IMR-90 (cell line): Measurements from ENCODE around the gene HDAC10. TPM values are rescaled to one million over a fixed set of nuclear protein-coding genes. Genes with fewer than 3 reads are reported as not detected.

Experiments
- ATAC-seq: fragments of 200-7000 bp; cut with Tn5 transposase; 2 replicates; pipeline ENCODE4 v1.9.1; 2020; ENCODE audit warnings: low read depth, mild to moderate bottlenecking, moderate library complexity
- BruUV-seq: library from RNA; stranded (reverse); fragments of 400-500 nt; replicated peaks from 2 replicates; lab custom pipeline; 2021; lab: Mats Ljungman, UMichigan
- CTCF ChIA-PET: fragments of 300-600 bp; formaldehyde crosslinking; extraction: SDS; loops from one replicate; lab custom pipeline; 2021; ENCODE audit warnings: antibody characterized with exemption; lab: Yijun Ruan, JAX
- POLR2A ChIA-PET: fragments of 300-600 bp; sonication (Branson Sonifier 250); formaldehyde crosslinking; loops from one replicate; lab custom pipeline; 2022; ENCODE audit warnings: antibody characterized with exemption; ENCODE audit not compliant: unreplicated experiment; lab: Charles Lee
- DNase-seq: peaks from one replicate; pipeline ENCODE4 v3.0.0; 2013
- H2AFZ ChIP-seq: replicated peaks from 2 replicates; pipeline ENCODE3; 2013; ENCODE audit warnings: low read length, mild to moderate bottlenecking; ENCODE audit not compliant: poor library complexity
- H2AK5ac ChIP-seq: 2 replicates; pipeline ENCODE4 v1.6.1; 2013; ENCODE audit warnings: low read depth, low read length, inconsistent platforms
- H2AK9ac ChIP-seq: replicated peaks from 2 replicates; pipeline ENCODE3; 2013; ENCODE audit warnings: mild to moderate bottlenecking, low read depth, low read length, moderate library complexity; ENCODE audit not compliant: poor library complexity
- H2BK120ac ChIP-seq: 2 replicates; pipeline ENCODE4 v1.6.1; 2013; ENCODE audit warnings: low read depth, low read length, inconsistent platforms
- H2BK15ac ChIP-seq: 3 replicates; pipeline ENCODE4 v1.6.1; 2013; ENCODE audit warnings: low read depth, low read length, inconsistent platforms
- H2BK20ac ChIP-seq: 2 replicates; pipeline ENCODE4 v1.6.1; 2013; ENCODE audit warnings: low read depth, mild to moderate bottlenecking, inconsistent platforms, low read length, moderate library complexity
- H2BK5ac ChIP-seq: 2 replicates; pipeline ENCODE4 v1.6.1; 2013; ENCODE audit warnings: mild to moderate bottlenecking, low read depth, low read length, inconsistent platforms; ENCODE audit not compliant: poor library complexity, severe bottlenecking
- H3K14ac ChIP-seq: replicated peaks from 2 replicates; pipeline ENCODE4 v1.6.1; 2013; ENCODE audit warnings: low read depth, low read length, inconsistent platforms
- H3K18ac ChIP-seq: 2 replicates; pipeline ENCODE4 v1.6.1; 2013; ENCODE audit warnings: low read depth, low read length, control low read depth
- H3K23ac ChIP-seq: 2 replicates; pipeline ENCODE4 v1.6.1; 2013; ENCODE audit warnings: low read depth, low read length, inconsistent platforms
- H3K27ac ChIP-seq: 2 replicates; pipeline ENCODE4 v1.5.1; 2013; ENCODE audit warnings: mild to moderate bottlenecking, control low read depth, low read length; ENCODE audit not compliant: insufficient read depth
- H3K27me3 ChIP-seq: 2 replicates; pipeline ENCODE4 v1.6.1; 2013; ENCODE audit warnings: low read length; ENCODE audit not compliant: control insufficient read depth, insufficient read depth
- H3K36me3 ChIP-seq: 2 replicates; pipeline ENCODE4 v1.6.1; 2013; ENCODE audit warnings: low read length, mixed read lengths; ENCODE audit not compliant: control insufficient read depth, insufficient read depth
- H3K4ac ChIP-seq: 2 replicates; pipeline ENCODE4 v1.6.1; 2013; ENCODE audit warnings: low read depth, low read length, inconsistent platforms
- H3K4me1 ChIP-seq: 2 replicates; pipeline ENCODE4 v1.6.1; 2013; ENCODE audit warnings: low read length, mixed read lengths; ENCODE audit not compliant: control insufficient read depth, insufficient read depth
- H3K4me2 ChIP-seq: 2 replicates; pipeline ENCODE4 v1.6.1; 2013; ENCODE audit warnings: low read depth, mild to moderate bottlenecking, control low read depth, low read length, moderate library complexity
- H3K4me3 ChIP-seq: 2 replicates; pipeline ENCODE4 v1.5.1; 2013; ENCODE audit warnings: low read depth, mild to moderate bottlenecking, control low read depth, low read length, moderate library complexity; ENCODE audit not compliant: insufficient read depth
- H3K56ac ChIP-seq: 2 replicates; pipeline ENCODE4 v1.6.1; 2013; ENCODE audit warnings: low read length, inconsistent platforms; ENCODE audit not compliant: insufficient read depth; ENCODE audit errors: extremely low read depth
- H3K79me1 ChIP-seq, 2 experiments: 2 replicates each; pipeline ENCODE4 v1.6.1; 2013; ENCODE audit warnings: low read length in 2 of 2, inconsistent platforms in 1 of 2, low read depth in 1 of 2
- H3K9ac ChIP-seq: 2 replicates; pipeline ENCODE4 v1.6.1; 2013; ENCODE audit warnings: low read depth, low read length, control low read depth
- H3K9me1 ChIP-seq: 2 replicates; pipeline ENCODE4 v1.6.1; 2013; ENCODE audit warnings: low read length, inconsistent platforms; ENCODE audit not compliant: insufficient read depth
- H3K9me3 ChIP-seq: 2 replicates; pipeline ENCODE4 v1.6.1; 2013; ENCODE audit warnings: low read length; ENCODE audit not compliant: control insufficient read depth, insufficient read depth
- H4K20me1 ChIP-seq: 2 replicates; pipeline ENCODE4 v1.6.1; 2013; ENCODE audit warnings: low read length, inconsistent platforms; ENCODE audit not compliant: insufficient read depth
- H4K5ac ChIP-seq: 2 replicates; pipeline ENCODE4 v1.6.1; 2013; ENCODE audit warnings: mild to moderate bottlenecking, low read depth, low read length, control low read depth
- H4K8ac ChIP-seq, 2 experiments: 2 replicates each; pipeline ENCODE4 v1.6.1; 2013; ENCODE audit warnings: low read depth in 2 of 2, low read length in 2 of 2, control low read depth in 1 of 2, inconsistent platforms in 1 of 2
- H4K91ac ChIP-seq: 2 replicates; pipeline ENCODE4 v1.6.1; 2013; ENCODE audit warnings: low read depth, low read length, inconsistent platforms; ENCODE audit not compliant: insufficient read depth
- BHLHE40 ChIP-seq: fragments of 150-350 bp; IDR thresholded peaks from 2 replicates; pipeline ENCODE4 v1.6.1; 2016; ENCODE audit warnings: mild to moderate bottlenecking, low read depth, low read length
- CEBPB ChIP-seq: IDR thresholded peaks from 2 replicates; pipeline ENCODE4 v1.6.1; 2012; ENCODE audit warnings: low read depth, low read length, improper control_type of control experiment
- CHD1 ChIP-seq: IDR thresholded peaks from 2 replicates; pipeline ENCODE4 v1.6.1; 2012; ENCODE audit warnings: low read depth, low read length, improper control_type of control experiment
- FOS ChIP-seq: fragments of 150-350 bp; IDR thresholded peaks from 2 replicates; pipeline ENCODE4 v1.6.1; 2016; ENCODE audit warnings: low read depth, low read length
- MAFK ChIP-seq: IDR thresholded peaks from 2 replicates; pipeline ENCODE4 v1.6.1; 2012; ENCODE audit warnings: low read depth, low read length, improper control_type of control experiment
- MAZ ChIP-seq: IDR thresholded peaks from 2 replicates; pipeline ENCODE4 v1.6.1; 2012; ENCODE audit warnings: low read depth, mild to moderate bottlenecking, low read length, improper control_type of control experiment, moderate library complexity, borderline replicate concordance
- MXI1 ChIP-seq: IDR thresholded peaks from 2 replicates; pipeline ENCODE4 v1.6.1; 2012; ENCODE audit warnings: low read depth, mild to moderate bottlenecking, low read length, moderate library complexity, borderline replicate concordance
- NFE2L2 ChIP-seq: fragments of 150-350 bp; IDR thresholded peaks from 2 replicates; pipeline ENCODE4 v1.6.1; 2016; ENCODE audit warnings: low read depth, mild to moderate bottlenecking, low read length
- POLR2A ChIP-seq: IDR thresholded peaks from 2 replicates; pipeline ENCODE4 v1.6.1; 2012; ENCODE audit warnings: mild to moderate bottlenecking, low read depth, low read length
- RAD21 ChIP-seq: IDR thresholded peaks from 2 replicates; pipeline ENCODE4 v1.6.1; 2012; ENCODE audit warnings: low read length, improper control_type of control experiment
- RCOR1 ChIP-seq: IDR thresholded peaks from 2 replicates; pipeline ENCODE4 v1.6.1; 2012; ENCODE audit warnings: mild to moderate bottlenecking, low read length, improper control_type of control experiment; ENCODE audit not compliant: insufficient replicate concordance
- RFX5 ChIP-seq: IDR thresholded peaks from 2 replicates; pipeline ENCODE4 v1.8.0; 2012; ENCODE audit warnings: low read depth, mild to moderate bottlenecking, low read length, moderate library complexity
- SMC3 ChIP-seq: fragments of 150-350 bp; IDR thresholded peaks from 2 replicates; pipeline ENCODE4 v1.6.1; 2016; ENCODE audit warnings: low read depth, mild to moderate bottlenecking, antibody characterized with exemption, low read length, moderate library complexity
- WGBS, 2 experiments: methylation state at CpG; one replicate each; pipeline versions ENCODE4 v1.1.5 to v1.1.7; 2013; ENCODE audit warnings: missing lambda C conversion rate in 2 of 2; ENCODE audit not compliant: insufficient read length in 1 of 2; ENCODE audit errors: extremely low coverage in 2 of 2; 5-methylcytosine and 5-hydroxymethylcytosine counted together
- dilution Hi-C: fragments of 300-500 bp; cut with HindIII; formaldehyde crosslinking; loops from one replicate; pipeline ENCODE4 v1.14.3; 2018; ENCODE audit warnings: low sequenced_read_pairs; ENCODE audit not compliant: unreplicated experiment
- in situ Hi-C: fragments of 300-500 bp; cut with MboI; formaldehyde crosslinking; loops from 3 replicates; pipeline ENCODE4 v1.14.3; 2019; ENCODE audit warnings: low sequenced_read_pairs, inconsistent platforms, mixed read lengths
- intact Hi-C: fragments of 100-400 bp; cut with micrococcal nuclease; formaldehyde crosslinking; loops from 2 replicates; pipeline ENCODE4 v1.10.0; 2022
- polyA plus RNA-seq, 3 experiments: library from polyadenylated mRNA; depleted of rRNA; stranded (reverse); fragments of >200 nt; gene quantifications; 2 replicates each; pipeline ENCODE4 v1.2.3, GENCODE V29; 2012; ENCODE audit warnings: low replicate concordance in 1 of 3
- total RNA-seq: library from RNA; depleted of rRNA; stranded (reverse); fragments of >200 nt; gene quantifications from 2 replicates; pipeline ENCODE4 v1.2.3, GENCODE V29; 2012
- TF ChIP-seq, protein P1 (sequence below): fragments of 150-350 bp; IDR thresholded peaks from 2 replicates; pipeline ENCODE4 v1.6.1; 2017; ENCODE audit warnings: mild to moderate bottlenecking, antibody characterized with exemption, low read length, low read depth
- TF ChIP-seq, protein P2 (sequence below): conservative IDR thresholded peaks from 2 replicates; pipeline ENCODE4 v1.5.1; 2012; ENCODE audit warnings: mild to moderate bottlenecking, low read depth, low read length, improper control_type of control experiment
- TF ChIP-seq, protein P3 (sequence below): fragments of 150-350 bp; IDR thresholded peaks from 2 replicates; pipeline ENCODE4 v1.6.1; 2016; ENCODE audit warnings: low read depth, mild to moderate bottlenecking, low read length, moderate library complexity, borderline replicate concordance

HDAC10 gene
- total and polyA plus RNA-seq, 2 of the 4 experiments (the other 2 are of a cell fraction) = 3.9 to 35.7 TPM

DNA sequence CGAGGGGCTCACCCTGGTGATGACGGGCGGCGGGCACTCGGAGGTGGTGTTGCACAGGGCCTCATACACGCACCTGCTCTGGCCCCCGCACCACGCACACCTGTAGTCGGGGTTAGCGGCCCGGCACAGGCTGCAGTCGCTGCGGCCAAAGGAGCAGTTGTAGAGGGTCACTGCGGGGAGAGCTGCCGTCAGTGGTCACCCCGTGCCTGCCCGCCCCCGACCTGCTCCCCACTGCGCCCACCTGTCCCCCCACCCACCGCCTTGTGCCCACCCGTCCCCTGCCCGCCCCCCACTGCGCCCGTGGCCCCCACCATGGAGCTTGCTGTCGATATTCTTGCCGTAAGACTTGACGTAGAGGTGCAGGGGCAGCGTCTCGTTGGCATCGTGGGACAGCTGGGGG, 32.8 kb upstream of the HDAC10 start:
- dilution Hi-C loops = no loop called here
- CTCF ChIA-PET = no interaction called here

More for the DNA sequence above, 32.8 kb upstream of the HDAC10 start:
- no TSS peak for BruUV-seq
- no peak overlapping the region for H3K4me3 ChIP-seq
- no peak overlapping the region for H3K56ac ChIP-seq
- ATAC-seq (no peak), DNase-seq (no peak)
- no peak overlapping the region for H2BK15ac ChIP-seq
- H3K18ac ChIP-seq = no peak overlapping the region
- no peak overlapping the region for H2BK120ac ChIP-seq
- H4K8ac ChIP-seq = no peak overlapping the region
- no peak overlapping the region for H2AFZ ChIP-seq
- POLR2A ChIA-PET = no interaction called here
- no peak overlapping the region for H4K5ac ChIP-seq
- H2AK9ac ChIP-seq = no peak overlapping the region
- no peak overlapping the region for H2AK5ac ChIP-seq
- H3K27ac ChIP-seq = no peak overlapping the region
- peaks cover 89% of the 10 kb centered on the region for H3K36me3 ChIP-seq
- no peak overlapping the region for H3K9ac ChIP-seq
- TF ChIP-seq BHLHE40 = no peak
- no peak for TF ChIP-seq MXI1
- no peak for TF ChIP-seq FOS
- TF ChIP-seq SMC3 = no peak
- no peak for TF ChIP-seq RFX5
- no peak for TF ChIP-seq MAZ
- no peak for TF ChIP-seq NFE2L2
- TF ChIP-seq, protein P1, sequence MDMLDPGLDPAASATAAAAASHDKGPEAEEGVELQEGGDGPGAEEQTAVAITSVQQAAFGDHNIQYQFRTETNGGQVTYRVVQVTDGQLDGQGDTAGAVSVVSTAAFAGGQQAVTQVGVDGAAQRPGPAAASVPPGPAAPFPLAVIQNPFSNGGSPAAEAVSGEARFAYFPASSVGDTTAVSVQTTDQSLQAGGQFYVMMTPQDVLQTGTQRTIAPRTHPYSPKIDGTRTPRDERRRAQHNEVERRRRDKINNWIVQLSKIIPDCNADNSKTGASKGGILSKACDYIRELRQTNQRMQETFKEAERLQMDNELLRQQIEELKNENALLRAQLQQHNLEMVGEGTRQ = no peak
- TF ChIP-seq, protein P2, sequence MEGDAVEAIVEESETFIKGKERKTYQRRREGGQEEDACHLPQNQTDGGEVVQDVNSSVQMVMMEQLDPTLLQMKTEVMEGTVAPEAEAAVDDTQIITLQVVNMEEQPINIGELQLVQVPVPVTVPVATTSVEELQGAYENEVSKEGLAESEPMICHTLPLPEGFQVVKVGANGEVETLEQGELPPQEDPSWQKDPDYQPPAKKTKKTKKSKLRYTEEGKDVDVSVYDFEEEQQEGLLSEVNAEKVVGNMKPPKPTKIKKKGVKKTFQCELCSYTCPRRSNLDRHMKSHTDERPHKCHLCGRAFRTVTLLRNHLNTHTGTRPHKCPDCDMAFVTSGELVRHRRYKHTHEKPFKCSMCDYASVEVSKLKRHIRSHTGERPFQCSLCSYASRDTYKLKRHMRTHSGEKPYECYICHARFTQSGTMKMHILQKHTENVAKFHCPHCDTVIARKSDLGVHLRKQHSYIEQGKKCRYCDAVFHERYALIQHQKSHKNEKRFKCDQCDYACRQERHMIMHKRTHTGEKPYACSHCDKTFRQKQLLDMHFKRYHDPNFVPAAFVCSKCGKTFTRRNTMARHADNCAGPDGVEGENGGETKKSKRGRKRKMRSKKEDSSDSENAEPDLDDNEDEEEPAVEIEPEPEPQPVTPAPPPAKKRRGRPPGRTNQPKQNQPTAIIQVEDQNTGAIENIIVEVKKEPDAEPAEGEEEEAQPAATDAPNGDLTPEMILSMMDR = no peak
- TF ChIP-seq, protein P3, sequence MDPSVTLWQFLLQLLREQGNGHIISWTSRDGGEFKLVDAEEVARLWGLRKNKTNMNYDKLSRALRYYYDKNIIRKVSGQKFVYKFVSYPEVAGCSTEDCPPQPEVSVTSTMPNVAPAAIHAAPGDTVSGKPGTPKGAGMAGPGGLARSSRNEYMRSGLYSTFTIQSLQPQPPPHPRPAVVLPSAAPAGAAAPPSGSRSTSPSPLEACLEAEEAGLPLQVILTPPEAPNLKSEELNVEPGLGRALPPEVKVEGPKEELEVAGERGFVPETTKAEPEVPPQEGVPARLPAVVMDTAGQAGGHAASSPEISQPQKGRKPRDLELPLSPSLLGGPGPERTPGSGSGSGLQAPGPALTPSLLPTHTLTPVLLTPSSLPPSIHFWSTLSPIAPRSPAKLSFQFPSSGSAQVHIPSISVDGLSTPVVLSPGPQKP = no peak
- no peak for TF ChIP-seq MAFK
- no peak for TF ChIP-seq RAD21
- TF ChIP-seq POLR2A = no peak
- TF ChIP-seq CEBPB = no peak
- no peak for TF ChIP-seq RCOR1
- TF ChIP-seq CHD1 = no peak
- peaks cover 58% of the 10 kb centered on the region for H4K20me1 ChIP-seq
- no peak overlapping the region for H3K23ac ChIP-seq
- no peak overlapping the region for H4K91ac ChIP-seq
- H3K9me1 ChIP-seq = no peaks in the 10 kb centered on the region
- no peak overlapping the region for H3K14ac ChIP-seq
- no peak overlapping the region for H2BK5ac ChIP-seq
- in situ Hi-C loops = no loop called here
- WGBS, 2 experiments = 96% methylated on average over 19 of the region's 30 CpGs; no CpG with 5 or more reads in 1 of the 2 experiments
- no peak overlapping the region for H3K4ac ChIP-seq
- no peaks in the 10 kb centered on the region for H3K27me3 ChIP-seq
- peaks cover 13 to 49% of the 10 kb centered on the region in 2 experiments; a peak in 3 of 4 replicates for H3K79me1 ChIP-seq
- peaks cover 8% of the 10 kb centered on the region for H3K4me1 ChIP-seq
- no peaks in the 10 kb centered on the region for H3K9me3 ChIP-seq
- H2BK20ac ChIP-seq = no peak overlapping the region
- no peak overlapping the region for H3K4me2 ChIP-seq
- intact Hi-C loops = no loop called here
